Bronchial epithelial cell (primary cell): Measurements from ENCODE around the gene PAX4. TPM values are rescaled to one million over a fixed set of nuclear protein-coding genes. Genes with fewer than 3 reads are reported as not detected.

Experiments used
- DNase-seq: peaks from one replicate; pipeline ENCODE4 v3.0.0-alpha.2; 2010; ENCODE audit warnings: low read depth
- FAIRE-seq: peaks from 2 replicates; lab custom pipeline; 2011; peaks lifted over from hg19 to GRCh38; lab: Jason Lieb, UNC
- H3K27me3 ChIP-seq: 2 replicates; pipeline ENCODE4 v1.5.1; 2011; ENCODE audit warnings: low read length; ENCODE audit not compliant: control insufficient read depth, insufficient read depth
- H3K36me3 ChIP-seq: 2 replicates; pipeline ENCODE4 v1.5.1; 2011; ENCODE audit warnings: low read length; ENCODE audit not compliant: control insufficient read depth, insufficient read depth
- H3K4me3 ChIP-seq: 2 replicates; pipeline ENCODE4 v1.5.1; 2011; ENCODE audit warnings: mild to moderate bottlenecking, low read depth, low read length, control low read depth
- total RNA-seq: library from RNA; depleted of rRNA; stranded (reverse); fragments of >200 nt; gene quantifications from 2 replicates; pipeline ENCODE4 v1.2.1, GENCODE V29; 2014
- TF ChIP-seq, protein P1 (sequence below): IDR thresholded peaks from 2 replicates; pipeline ENCODE4 v1.5.1; 2011; ENCODE audit warnings: mild to moderate bottlenecking, moderate library complexity, low read length, control low read depth, inconsistent platforms; ENCODE audit not compliant: insufficient read depth, severe bottlenecking

Gene PAX4
- total RNA-seq, 1 donor from 2014 or later: not detected

DNA sequence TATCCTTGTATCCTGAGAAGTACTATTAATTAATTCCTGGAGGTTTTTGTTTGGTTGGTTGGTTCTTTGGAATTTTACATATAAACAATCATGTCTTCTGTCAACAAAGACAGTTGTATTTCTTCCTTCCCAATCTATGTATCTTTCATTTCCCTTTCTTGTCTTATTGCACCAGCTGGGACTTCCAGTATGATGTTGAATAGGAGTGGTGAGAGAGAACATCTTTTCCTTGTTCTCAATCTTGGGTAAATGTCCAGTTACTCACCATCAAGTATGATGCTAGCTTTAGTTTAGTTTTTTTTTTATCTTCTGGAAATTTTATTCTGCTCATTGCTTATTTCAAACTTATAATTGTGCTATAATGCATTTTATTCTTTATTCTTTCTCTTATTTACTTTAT is 7.4 kb upstream of the PAX4 start:
- Histone ChIP-seq H3K4me3 (no peak overlapping the region), H3K27me3 (peaks cover 4% of the 10 kb centered on the region), H3K36me3 (no peaks in the 10 kb centered on the region)
- TF ChIP-seq, protein P1, sequence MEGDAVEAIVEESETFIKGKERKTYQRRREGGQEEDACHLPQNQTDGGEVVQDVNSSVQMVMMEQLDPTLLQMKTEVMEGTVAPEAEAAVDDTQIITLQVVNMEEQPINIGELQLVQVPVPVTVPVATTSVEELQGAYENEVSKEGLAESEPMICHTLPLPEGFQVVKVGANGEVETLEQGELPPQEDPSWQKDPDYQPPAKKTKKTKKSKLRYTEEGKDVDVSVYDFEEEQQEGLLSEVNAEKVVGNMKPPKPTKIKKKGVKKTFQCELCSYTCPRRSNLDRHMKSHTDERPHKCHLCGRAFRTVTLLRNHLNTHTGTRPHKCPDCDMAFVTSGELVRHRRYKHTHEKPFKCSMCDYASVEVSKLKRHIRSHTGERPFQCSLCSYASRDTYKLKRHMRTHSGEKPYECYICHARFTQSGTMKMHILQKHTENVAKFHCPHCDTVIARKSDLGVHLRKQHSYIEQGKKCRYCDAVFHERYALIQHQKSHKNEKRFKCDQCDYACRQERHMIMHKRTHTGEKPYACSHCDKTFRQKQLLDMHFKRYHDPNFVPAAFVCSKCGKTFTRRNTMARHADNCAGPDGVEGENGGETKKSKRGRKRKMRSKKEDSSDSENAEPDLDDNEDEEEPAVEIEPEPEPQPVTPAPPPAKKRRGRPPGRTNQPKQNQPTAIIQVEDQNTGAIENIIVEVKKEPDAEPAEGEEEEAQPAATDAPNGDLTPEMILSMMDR: no peak
- FAIRE-seq: no peak
- no peak for DNase-seq

DNA sequence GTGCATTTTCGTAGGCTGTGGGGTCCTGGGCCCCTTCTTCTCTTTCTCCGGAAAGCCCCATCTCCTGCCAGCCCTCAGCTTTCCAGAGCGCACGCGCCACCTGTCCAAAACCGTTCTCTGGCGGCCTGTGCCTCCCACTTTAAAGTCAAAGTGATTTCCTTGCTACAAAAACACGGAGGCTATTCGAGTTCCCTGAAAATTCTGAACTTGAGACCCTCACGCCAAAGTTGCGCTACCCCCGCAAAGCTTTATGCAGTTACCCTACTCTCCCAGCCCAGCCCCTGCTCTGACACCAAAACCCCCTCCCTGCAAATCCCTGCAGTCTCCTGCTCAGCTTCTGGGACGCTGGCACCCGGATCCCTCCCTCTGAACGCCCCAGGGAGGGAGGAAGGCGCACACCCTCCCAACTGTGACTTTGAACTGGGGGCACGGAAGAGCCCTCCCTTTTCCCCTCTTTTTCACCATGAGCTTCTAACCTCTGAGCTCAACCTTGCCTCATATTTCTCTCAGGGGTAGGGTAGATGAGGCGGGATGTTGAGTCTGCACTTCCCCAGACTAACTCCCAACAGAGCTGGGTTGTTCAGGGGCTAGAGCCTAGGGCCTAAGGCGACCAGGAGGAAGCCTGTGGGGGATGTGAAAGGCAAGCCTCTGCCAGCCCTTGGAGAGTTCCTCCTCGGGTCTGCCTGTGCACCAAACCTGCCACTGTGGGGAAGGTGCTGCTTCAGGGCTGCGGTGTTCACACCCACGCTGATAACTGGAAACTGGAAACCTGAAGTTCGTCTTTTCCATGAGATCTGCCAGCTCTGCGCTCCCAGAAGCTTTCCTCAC is 2.7 kb upstream of the PAX4 start:
- TF ChIP-seq, protein P1: no peak
- no peak overlapping the region for H3K4me3 ChIP-seq
- FAIRE-seq (no peak), DNase-seq (no peak)
- peaks cover 15% of the 10 kb centered on the region for H3K27me3 ChIP-seq
- no peaks in the 10 kb centered on the region for H3K36me3 ChIP-seq

DNA sequence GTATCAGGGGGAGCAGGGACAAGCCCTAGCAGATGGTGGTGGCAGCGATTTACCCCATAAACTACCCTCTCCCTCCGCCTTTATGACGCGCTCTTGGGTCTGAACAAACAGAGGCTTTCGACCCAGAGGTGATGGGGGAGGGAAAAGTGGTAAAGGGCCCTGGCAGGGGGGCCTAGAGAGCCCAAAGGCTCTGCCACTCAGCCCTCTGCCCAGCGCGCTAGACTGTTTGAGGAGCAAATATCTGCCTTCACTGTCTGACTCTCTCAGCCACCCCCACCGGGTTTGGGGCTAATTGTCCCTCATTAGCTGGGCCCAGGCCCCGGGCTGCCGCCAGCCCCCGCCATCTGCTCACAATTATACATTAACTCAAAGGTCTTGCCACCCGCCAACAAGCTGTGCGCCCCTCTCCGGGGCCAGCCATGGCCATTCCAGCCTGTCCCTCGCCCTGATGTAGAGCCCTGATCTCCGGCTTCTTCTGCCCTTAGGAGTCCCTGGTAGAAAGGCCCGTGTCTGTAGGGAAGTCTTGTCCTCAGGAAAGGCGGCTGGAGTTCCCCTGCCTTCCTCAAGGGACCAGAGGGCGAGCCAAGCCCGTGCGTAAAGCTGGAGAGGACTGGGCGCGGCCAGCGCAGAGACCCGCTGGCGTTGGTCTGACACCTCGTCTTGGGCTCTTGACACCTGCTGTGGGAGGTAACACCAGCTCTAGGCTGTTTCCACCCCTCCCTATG is 1.9 kb upstream of the PAX4 start:
- TF ChIP-seq, protein P1: no peak
- FAIRE-seq: no peak
- Histone ChIP-seq H3K27me3 (peaks cover 15% of the 10 kb centered on the region), H3K36me3 (no peaks in the 10 kb centered on the region), H3K4me3 (no peak overlapping the region)
- no peak for DNase-seq

DNA sequence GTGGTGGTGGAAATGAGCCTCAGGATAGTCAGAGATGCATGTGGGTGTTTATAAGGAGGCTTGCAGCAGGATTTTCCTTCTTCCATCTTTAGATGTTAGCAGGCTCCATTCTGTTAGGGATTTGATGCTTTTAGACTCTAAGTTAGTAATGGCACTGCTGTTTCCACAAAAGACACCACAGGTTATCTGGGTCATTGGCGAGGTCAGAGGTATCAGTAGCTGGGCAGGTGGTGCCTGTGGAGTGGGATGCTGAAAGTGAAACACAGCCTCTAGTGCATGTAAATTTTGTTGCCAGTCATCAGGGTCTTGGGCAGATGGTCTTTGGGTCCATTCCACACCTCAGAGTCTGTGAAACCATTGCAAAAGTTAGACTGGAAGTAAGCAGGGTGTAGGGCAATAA is 833 bp upstream of the PAX4 start:
- Histone ChIP-seq H3K27me3 (peaks cover 13% of the 10 kb centered on the region), H3K4me3 (no peak overlapping the region), H3K36me3 (no peaks in the 10 kb centered on the region)
- DNase-seq (no peak), FAIRE-seq (no peak)
- TF ChIP-seq, protein P1: no peak

DNA sequence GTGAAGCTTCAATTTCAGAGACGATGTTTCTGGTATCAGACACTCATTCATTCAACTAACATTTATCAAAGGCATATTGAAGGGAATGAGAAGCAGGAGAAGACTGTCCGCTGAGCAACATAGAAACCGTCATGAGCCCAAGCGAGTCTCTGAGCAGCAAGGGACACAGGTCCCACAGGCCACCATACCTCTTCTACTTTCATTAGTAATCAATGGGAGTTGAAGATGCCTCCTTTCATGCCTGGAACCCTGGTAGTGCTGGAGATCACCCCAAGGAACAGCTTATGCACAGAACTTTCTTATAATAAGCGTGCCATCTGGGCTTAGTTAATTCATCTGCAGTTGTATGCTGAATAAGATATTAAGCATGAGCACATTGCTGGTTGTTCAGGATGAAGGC is 1.2 kb downstream of the PAX4 start:
- TF ChIP-seq, protein P1: no peak
- peaks cover 13% of the 10 kb centered on the region for H3K27me3 ChIP-seq
- H3K4me3 ChIP-seq: no peak overlapping the region
- no peaks in the 10 kb centered on the region for H3K36me3 ChIP-seq
- DNase-seq: no peak
- FAIRE-seq: no peak
